Lung (tissue), 12 donors: ENCODE data around the gene MIEF2. TPM values are rescaled to one million over a fixed set of nuclear protein-coding genes. Genes with fewer than 3 reads are reported as not detected.
"Not testable (repeated sequence)": the region's sequence is repeated elsewhere in the genome, so short reads cannot be mapped to it uniquely, and the experiment has no call there.

Experiments
- ATAC-seq: fragments of 200-7000 bp; cut with Tn5 transposase; one replicate; pipeline ENCODE4 v1.9.1; 2020; ENCODE audit warnings: moderate number of reproducible peaks; ENCODE audit not compliant: insufficient read depth, low FRiP score
- DNase-seq, 3 donors: peaks; one replicate each; pipeline ENCODE4 v3.0.0-alpha.2; 2013 to 2017
- H3K27ac ChIP-seq, 2 donors: one replicate each; pipeline ENCODE4 v1.5.1; 2013; ENCODE audit warnings: mild to moderate bottlenecking in 2 of 2, moderate library complexity in 2 of 2, control low read depth in 1 of 2, inconsistent platforms in 1 of 2, low read depth in 1 of 2, low read length in 1 of 2
- H3K27me3 ChIP-seq, 3 donors: one replicate each; pipeline ENCODE4 v1.5.1; 2013; ENCODE audit warnings: low read length in 2 of 3; ENCODE audit not compliant: control insufficient read depth in 3 of 3, insufficient read depth in 3 of 3
- H3K36me3 ChIP-seq, 4 donors: one replicate each; pipeline ENCODE4 v1.5.1; 2013; ENCODE audit warnings: low read length in 4 of 4, mild to moderate bottlenecking in 1 of 4, moderate library complexity in 1 of 4; ENCODE audit not compliant: control insufficient read depth in 4 of 4, insufficient read depth in 4 of 4
- H3K4me1 ChIP-seq, 5 donors: one replicate each; pipeline ENCODE4 v1.5.1; 2013; ENCODE audit warnings: low read length in 5 of 5, mild to moderate bottlenecking in 2 of 5, moderate library complexity in 1 of 5; ENCODE audit not compliant: control insufficient read depth in 5 of 5, insufficient read depth in 5 of 5
- H3K4me3 ChIP-seq: one replicate; pipeline ENCODE4 v1.5.1; 2013; ENCODE audit warnings: mild to moderate bottlenecking, control low read depth, moderate library complexity
- H3K9ac ChIP-seq, 2 donors: one replicate each; pipeline ENCODE4 v1.5.1; 2013; ENCODE audit warnings: low read length in 2 of 2, control low read depth in 1 of 2; ENCODE audit not compliant: insufficient read depth in 1 of 2
- H3K9me3 ChIP-seq, 4 donors: one replicate each; pipeline ENCODE4 v1.5.1; 2013; ENCODE audit warnings: low read length in 3 of 4, mild to moderate bottlenecking in 1 of 4, moderate library complexity in 1 of 4; ENCODE audit not compliant: control insufficient read depth in 4 of 4, insufficient read depth in 3 of 4
- CTCF ChIP-seq: IDR thresholded peaks from 2 replicates; pipeline ENCODE4 v1.5.1; 2012; ENCODE audit warnings: mild to moderate bottlenecking; ENCODE audit errors: control extremely low read depth, extremely low read depth
- WGBS, 2 donors: extraction: QIAGEN DNeasy Blood & Tissue Kit; methylation state at CpG; one replicate each; pipeline ENCODE4 v1.1.7; 2013; 5-methylcytosine and 5-hydroxymethylcytosine counted together
- polyA plus RNA-seq, 2 donors: library from polyadenylated mRNA; stranded (reverse); fragments of 200-250 nt; gene quantifications; one replicate each; pipeline ENCODE4 v1.2.1, GENCODE V29; 2013
- total RNA-seq, 2 donors: library from RNA; depleted of rRNA in 1 of 2; stranded (reverse); fragments of >200 nt in 1 of 2; gene quantifications; one replicate each; pipeline ENCODE4 v1.2.1, GENCODE V29; 2014 to 2021
- donor health status: control.
- donor health status: control.
- donor health status: Bipolar disorder and iron deficiency.
- donor health status: healthy.
- donor health status: DM: yes; HTN: yes; CAD: no.

The MIEF2 gene
- total and polyA plus RNA-seq, 4 donors: 7.3 to 24.1 (median 13.1) TPM

DNA sequence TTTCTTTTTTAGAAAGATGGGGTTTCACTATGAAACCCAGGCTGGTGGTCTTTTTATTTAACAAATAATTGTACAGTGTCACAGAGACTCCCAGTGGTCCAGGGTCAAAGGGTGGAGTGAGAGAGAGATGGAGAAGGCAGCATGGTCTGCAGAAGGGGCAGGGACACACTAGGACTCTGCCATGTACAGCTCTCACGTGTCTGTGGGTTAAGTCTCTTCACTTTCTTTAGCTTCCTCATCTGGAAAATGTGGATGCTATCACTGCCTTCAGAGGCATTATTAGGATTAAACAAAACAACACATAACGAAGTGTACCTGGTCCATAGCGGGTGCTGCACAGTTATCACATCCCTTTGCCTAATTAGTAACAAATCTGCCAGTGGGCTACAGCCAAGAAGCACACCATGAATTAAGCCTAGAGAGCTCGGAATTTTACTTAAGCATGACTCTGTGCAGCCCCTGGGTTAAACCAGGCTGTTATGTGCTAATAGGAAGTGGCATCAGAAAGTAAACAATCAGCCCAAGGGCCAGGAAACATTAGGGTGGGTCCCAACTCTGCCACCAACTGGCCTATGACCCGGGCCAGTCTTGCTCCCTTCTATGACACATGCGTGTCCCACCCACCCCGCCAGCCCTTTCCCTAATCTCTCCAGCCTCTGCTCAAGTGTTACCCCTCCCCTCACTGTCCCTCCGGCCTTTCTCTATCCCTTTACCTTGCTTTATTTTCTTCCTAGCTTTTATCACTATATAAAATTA, 40.4 kb downstream of the MIEF2 start:
- no peak for TF ChIP-seq CTCF
- no peaks in the 10 kb centered on the region for H3K27me3 ChIP-seq
- H3K9me3 ChIP-seq: no peaks in the 10 kb centered on the region
- peaks cover 28 to 42% (median 31%) of the 10 kb centered on the region in 4 donors for H3K36me3 ChIP-seq
- 48 to 69% methylated on average over 8 of the region's 8 CpGs for WGBS, 2 donors
- DNase-seq (no peak), ATAC-seq (no peak)
- H3K4me3 ChIP-seq: no peak overlapping the region
- H3K4me1 ChIP-seq: no peaks in the 10 kb centered on the region
- no peak overlapping the region for H3K9ac ChIP-seq
- H3K27ac ChIP-seq: no peak overlapping the region

GRCh38 chr17:18303206-18303605, 42.7 kb downstream of the MIEF2 start:
- 93 to 94% methylated on average over 13 of the region's 13 CpGs for WGBS, 2 donors

GRCh38 chr17:18309202-18309601, 48.7 kb downstream of the MIEF2 start:
- 92 to 97% methylated on average over 4 of the region's 4 CpGs for WGBS, 2 donors
- H3K36me3 ChIP-seq: peaks cover 10 to 24% (median 23%) of the 10 kb centered on the region in 4 donors

More at GRCh38 chr17:18303206-18303605, 42.7 kb downstream of the MIEF2 start:
- not testable (repeated sequence) for H3K4me1 ChIP-seq, H3K4me3 ChIP-seq, H3K9ac ChIP-seq, H3K9me3 ChIP-seq, DNase-seq, ATAC-seq, H3K27me3 ChIP-seq, H3K27ac ChIP-seq
- H3K36me3 ChIP-seq: peaks cover 34 to 54% (median 39%) of the 10 kb centered on the region in 4 donors

More at GRCh38 chr17:18309202-18309601, 48.7 kb downstream of the MIEF2 start:
- H3K27me3 ChIP-seq: no peaks in the 10 kb centered on the region
- H3K4me1 ChIP-seq: peaks cover 0 to 22% (median 4%) of the 10 kb centered on the region in 5 donors
- H3K4me3 ChIP-seq: no peak overlapping the region
- no peak for ATAC-seq
- H3K9me3 ChIP-seq: no peaks in the 10 kb centered on the region
- H3K9ac ChIP-seq: no peak overlapping the region
- TF ChIP-seq CTCF: no peak
- H3K27ac ChIP-seq: no peak overlapping the region
- no peak for DNase-seq
